SK-N-SH (cell line): ENCODE data around the gene NOLC1. TPM values are rescaled to one million over a fixed set of nuclear protein-coding genes. Genes with fewer than 3 reads are reported as not detected.

Experiments used
- CTCF ChIA-PET: fragments of 300-600, 350-600 bp; formaldehyde crosslinking; extraction: SDS; loops from one replicate; lab custom pipeline; 2021; lab: Yijun Ruan, JAX
- POLR2A ChIA-PET: fragments of 350-600 bp; sonication (Branson Sonifier 250); formaldehyde crosslinking; extraction: SDS; loops from one replicate; lab custom pipeline; 2020; ENCODE audit warnings: antibody characterized with exemption, inconsistent platforms; lab: Yijun Ruan, JAX
- DNase-seq: peaks from one replicate; pipeline ENCODE4 v3.0.0; 2012
- H2AFZ ChIP-seq: fragments of 200-600 bp; sonication (generic); 2 replicates; pipeline ENCODE4 v1.8.1; 2016; ENCODE audit warnings: antibody characterized with exemption, mild to moderate bottlenecking, low read depth
- H3F3A ChIP-seq: fragments of 200-600 bp; sonication (generic); replicated peaks from 2 replicates; pipeline ENCODE3; 2016; ENCODE audit warnings: antibody characterized with exemption, mild to moderate bottlenecking; ENCODE audit not compliant: insufficient read depth
- H3K27ac ChIP-seq, 2 experiments: fragments of 200-500 bp in 1 of 2; fragments of 200-600 bp in 1 of 2; sonication (Bioruptor generic) in 1 of 2; sonication (generic), shearing (Covaris generic) in 1 of 2; 2 replicates each; pipeline versions ENCODE4 v1.5.1 to v1.6.1; 2014 to 2016; ENCODE audit warnings: low read depth in 2 of 2, inconsistent platforms in 1 of 2, low read length in 1 of 2, mild to moderate bottlenecking in 1 of 2, mixed read lengths in 1 of 2
- H3K27me3 ChIP-seq: fragments of 200-600 bp; sonication (generic), shearing (Covaris generic); 2 replicates; pipeline ENCODE4 v1.6.1; 2016; ENCODE audit warnings: mixed run types; ENCODE audit not compliant: insufficient read depth
- H3K36me3 ChIP-seq, 2 experiments: fragments of 200-500 bp in 1 of 2; fragments of 200-600 bp in 1 of 2; sonication (Bioruptor generic) in 1 of 2; sonication (generic) in 1 of 2; replicated peaks in 1 of 2; 2 replicates each; pipeline versions ENCODE3 to v1.5.1; 2014 to 2016; ENCODE audit warnings: low read length in 1 of 2, mild to moderate bottlenecking in 1 of 2; ENCODE audit not compliant: insufficient read depth in 2 of 2, control insufficient read depth in 1 of 2
- H3K4me1 ChIP-seq, 2 experiments: fragments of 200-500 bp in 1 of 2; fragments of 200-600 bp in 1 of 2; sonication (Bioruptor generic) in 1 of 2; sonication (generic), shearing (Covaris generic) in 1 of 2; 2 replicates each; pipeline versions ENCODE4 v1.5.1 to v1.6.1; 2014 to 2016; ENCODE audit warnings: low read depth in 1 of 2, low read length in 1 of 2, mixed run types in 1 of 2; ENCODE audit not compliant: insufficient read depth in 2 of 2, control insufficient read depth in 1 of 2
- H3K4me2 ChIP-seq: fragments of 200-600 bp; sonication (generic), shearing (Covaris generic); 2 replicates; pipeline ENCODE4 v1.6.1; 2017; ENCODE audit warnings: mixed run types
- H3K4me3 ChIP-seq, 2 experiments: fragments of 200-500 bp in 1 of 2; fragments of 200-600 bp in 1 of 2; sonication (Bioruptor generic) in 1 of 2; sonication (generic), shearing (Covaris generic) in 1 of 2; 2 replicates each; pipeline versions ENCODE4 v1.5.1 to v1.8.1; 2014 to 2016; ENCODE audit warnings: low read depth in 2 of 2, inconsistent platforms in 1 of 2, low read length in 1 of 2, mild to moderate bottlenecking in 1 of 2, mixed read lengths in 1 of 2, moderate library complexity in 1 of 2
- H3K79me2 ChIP-seq: fragments of 200-600 bp; sonication (generic); 2 replicates; pipeline ENCODE4 v1.8.1; 2017; ENCODE audit warnings: mild to moderate bottlenecking; ENCODE audit not compliant: insufficient read depth
- H3K9ac ChIP-seq: fragments of 200-600 bp; sonication (generic); 2 replicates; pipeline ENCODE4 v1.6.1; 2017; ENCODE audit warnings: mixed run types
- H3K9me2 ChIP-seq: fragments of 200-600 bp; sonication (generic); 2 replicates; pipeline ENCODE4 v1.6.1; 2017; ENCODE audit warnings: mixed run types
- H3K9me3 ChIP-seq: fragments of 200-600 bp; sonication (generic); 2 replicates; pipeline ENCODE4 v1.6.1; 2017; ENCODE audit warnings: mixed run types, mild to moderate bottlenecking, moderate library complexity
- H4K20me1 ChIP-seq: fragments of 200-600 bp; sonication (generic); 2 replicates; pipeline ENCODE4 v1.6.1; 2017; ENCODE audit warnings: mild to moderate bottlenecking, mixed run types; ENCODE audit not compliant: insufficient read depth
- GATA2 ChIP-seq: sonication (generic); formaldehyde crosslinking; IDR thresholded peaks from 2 replicates; pipeline ENCODE4 v1.5.0; 2020; ENCODE audit warnings: mild to moderate bottlenecking, missing genetic modification reagents
- MXI1 ChIP-seq: IDR thresholded peaks from 2 replicates; pipeline ENCODE4 v1.6.1; 2012; ENCODE audit warnings: mild to moderate bottlenecking, low read depth, low read length, improper control_type of control experiment
- NFIC ChIP-seq: IDR thresholded peaks from 2 replicates; pipeline ENCODE4 v1.4.0; 2012; ENCODE audit warnings: borderline replicate concordance
- POLR2AphosphoS5 ChIP-seq: IDR thresholded peaks from 2 replicates; pipeline ENCODE4 v1.6.1; 2012; ENCODE audit warnings: low read depth, low read length
- TAF1 ChIP-seq: IDR thresholded peaks from 2 replicates; pipeline ENCODE4 v1.6.1; 2012; ENCODE audit warnings: low read depth, mild to moderate bottlenecking, low read length, moderate library complexity, borderline replicate concordance
- WGBS: methylation state at CpG from one replicate; pipeline ENCODE4 v1.1.6; 2017; ENCODE audit warnings: low lambda C conversion rate; 5-methylcytosine and 5-hydroxymethylcytosine counted together
- polyA plus RNA-seq, 3 experiments: library from polyadenylated mRNA; depleted of rRNA; stranded (reverse); fragments of >200 nt; gene quantifications; 2 replicates each; pipeline ENCODE4 v1.2.3, GENCODE V29; 2012
- TF ChIP-seq, protein P1 (sequence below): fragments of 150-350 bp; IDR thresholded peaks from 2 replicates; pipeline ENCODE4 v1.6.1; 2017; ENCODE audit warnings: antibody characterized with exemption, low read length, low read depth, borderline replicate concordance
- TF ChIP-seq, protein P2 (sequence below): IDR thresholded peaks from 2 replicates; pipeline ENCODE4 v1.4.0; 2012; ENCODE audit warnings: low read depth, borderline replicate concordance
- TF ChIP-seq, protein P3 (sequence below): fragments of 200-600 bp; sonication (generic); IDR thresholded peaks from 2 replicates; pipeline ENCODE4 v1.6.1; 2017; ENCODE audit warnings: antibody characterized with exemption, mild to moderate bottlenecking, moderate library complexity

The NOLC1 gene
- polyA plus RNA-seq, 1 of the 3 experiments (the other 2 are of a cell fraction): 71.8 TPM

DNA sequence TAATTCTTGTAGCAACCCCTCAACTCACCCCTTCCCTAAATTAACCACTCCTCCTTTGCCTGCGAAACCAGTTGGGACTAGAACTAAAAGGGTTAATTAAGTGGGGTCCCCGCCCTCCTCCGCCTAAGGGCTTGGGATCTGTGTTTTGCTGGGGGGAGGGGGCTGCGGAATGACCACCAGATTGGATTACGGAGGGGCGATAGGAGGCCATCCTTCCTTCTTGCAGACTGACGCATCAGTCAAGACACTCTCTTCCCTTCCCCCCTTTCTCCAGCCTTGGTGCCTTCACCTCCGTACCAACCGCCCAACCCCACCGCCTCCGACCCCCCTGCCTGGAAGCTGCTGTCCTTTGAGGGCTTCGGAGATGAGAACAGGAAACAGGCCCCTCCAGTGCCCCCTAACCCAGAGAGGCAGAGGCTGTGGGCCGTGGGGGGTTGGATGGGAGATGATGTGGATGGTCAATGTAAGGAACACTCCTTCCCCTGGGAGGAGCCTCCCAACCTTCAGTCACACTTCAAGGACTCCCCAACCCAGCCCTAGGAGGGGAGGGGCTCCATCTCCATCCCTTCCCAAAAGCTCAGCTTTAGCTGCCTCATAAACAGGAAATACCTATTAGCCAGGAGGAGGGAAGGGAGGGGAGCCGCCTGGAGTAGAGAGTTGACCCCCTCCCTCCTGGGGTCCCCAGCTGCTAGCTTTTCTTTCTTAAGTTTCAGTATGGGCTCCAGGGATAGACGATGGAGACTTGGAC lies 31.0 kb upstream of the NOLC1 start (continued):
- TF ChIP-seq, protein P1, sequence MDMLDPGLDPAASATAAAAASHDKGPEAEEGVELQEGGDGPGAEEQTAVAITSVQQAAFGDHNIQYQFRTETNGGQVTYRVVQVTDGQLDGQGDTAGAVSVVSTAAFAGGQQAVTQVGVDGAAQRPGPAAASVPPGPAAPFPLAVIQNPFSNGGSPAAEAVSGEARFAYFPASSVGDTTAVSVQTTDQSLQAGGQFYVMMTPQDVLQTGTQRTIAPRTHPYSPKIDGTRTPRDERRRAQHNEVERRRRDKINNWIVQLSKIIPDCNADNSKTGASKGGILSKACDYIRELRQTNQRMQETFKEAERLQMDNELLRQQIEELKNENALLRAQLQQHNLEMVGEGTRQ: no peak
- TF ChIP-seq POLR2AphosphoS5: peak; percentile 49; the same call in 1 of the 2 replicates
- TF ChIP-seq, protein P2, sequence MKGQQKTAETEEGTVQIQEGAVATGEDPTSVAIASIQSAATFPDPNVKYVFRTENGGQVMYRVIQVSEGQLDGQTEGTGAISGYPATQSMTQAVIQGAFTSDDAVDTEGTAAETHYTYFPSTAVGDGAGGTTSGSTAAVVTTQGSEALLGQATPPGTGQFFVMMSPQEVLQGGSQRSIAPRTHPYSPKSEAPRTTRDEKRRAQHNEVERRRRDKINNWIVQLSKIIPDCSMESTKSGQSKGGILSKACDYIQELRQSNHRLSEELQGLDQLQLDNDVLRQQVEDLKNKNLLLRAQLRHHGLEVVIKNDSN: no peak
- TF ChIP-seq TAF1: peak; percentile 36; the same call in 1 of the 2 replicates
- no peak for TF ChIP-seq NFIC
- TF ChIP-seq GATA2 (CRISPR knock-in tag): no peak

DNA sequence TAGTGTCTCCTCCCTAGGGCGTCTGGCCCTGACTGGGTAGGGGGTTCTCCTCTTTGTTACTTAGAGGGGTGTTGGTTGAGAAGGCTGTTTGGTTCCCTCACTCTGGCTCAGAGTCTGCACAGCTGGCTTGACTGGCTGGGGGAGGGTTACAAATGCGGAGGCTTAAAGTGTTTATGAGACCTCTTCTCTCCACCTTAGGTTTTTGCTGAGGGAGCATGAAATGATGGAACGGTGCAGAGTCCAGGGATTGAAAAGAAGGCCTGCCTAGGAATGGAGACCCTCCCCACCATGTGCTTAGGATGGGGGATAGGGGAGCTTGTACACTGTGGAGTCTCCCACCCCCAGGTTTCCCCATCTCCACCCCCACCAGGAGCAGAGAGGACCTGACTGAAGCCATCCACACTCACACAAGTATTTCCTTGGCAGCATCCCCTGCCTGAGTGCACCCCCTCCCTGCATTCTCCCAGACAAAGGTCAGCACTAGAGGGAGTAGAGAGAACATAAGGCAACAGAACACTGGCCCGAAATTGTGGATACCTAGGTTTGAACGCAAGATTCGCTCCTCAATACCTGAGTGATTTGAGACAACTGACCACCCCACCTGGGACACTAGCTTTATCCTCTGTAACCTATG lies 30.3 kb upstream of the NOLC1 start:
- Histone ChIP-seq H3K9me3 (no peaks in the 10 kb centered on the region), H2AFZ (0 out of 2 replicates have a peak overlapping the region, but pooled peaks have one; percentile 75), H3K4me3 (peak overlapping the region; percentile 84 to 86; a peak in 3 of 4 replicates), H3K9me2 (no peaks in the 10 kb centered on the region), H3K9ac (no peak overlapping the region; the same call in 1 of the 2 replicates), H3K79me2 (peaks cover 36% of the 10 kb centered on the region), H3K27me3 (no peaks in the 10 kb centered on the region), H3F3A (peaks cover 15% of the 10 kb centered on the region), H4K20me1 (no peaks in the 10 kb centered on the region), H3K36me3 (no peaks in the 10 kb centered on the region), H3K27ac (peak overlapping the region; percentile 86 to 99), H3K4me1 (peaks cover 27 to 40% of the 10 kb centered on the region in 2 experiments; a peak in 3 of 4 replicates), H3K4me2 (peak overlapping the region; percentile 94)
- no peak for TF ChIP-seq MXI1
- TF ChIP-seq, protein P3, sequence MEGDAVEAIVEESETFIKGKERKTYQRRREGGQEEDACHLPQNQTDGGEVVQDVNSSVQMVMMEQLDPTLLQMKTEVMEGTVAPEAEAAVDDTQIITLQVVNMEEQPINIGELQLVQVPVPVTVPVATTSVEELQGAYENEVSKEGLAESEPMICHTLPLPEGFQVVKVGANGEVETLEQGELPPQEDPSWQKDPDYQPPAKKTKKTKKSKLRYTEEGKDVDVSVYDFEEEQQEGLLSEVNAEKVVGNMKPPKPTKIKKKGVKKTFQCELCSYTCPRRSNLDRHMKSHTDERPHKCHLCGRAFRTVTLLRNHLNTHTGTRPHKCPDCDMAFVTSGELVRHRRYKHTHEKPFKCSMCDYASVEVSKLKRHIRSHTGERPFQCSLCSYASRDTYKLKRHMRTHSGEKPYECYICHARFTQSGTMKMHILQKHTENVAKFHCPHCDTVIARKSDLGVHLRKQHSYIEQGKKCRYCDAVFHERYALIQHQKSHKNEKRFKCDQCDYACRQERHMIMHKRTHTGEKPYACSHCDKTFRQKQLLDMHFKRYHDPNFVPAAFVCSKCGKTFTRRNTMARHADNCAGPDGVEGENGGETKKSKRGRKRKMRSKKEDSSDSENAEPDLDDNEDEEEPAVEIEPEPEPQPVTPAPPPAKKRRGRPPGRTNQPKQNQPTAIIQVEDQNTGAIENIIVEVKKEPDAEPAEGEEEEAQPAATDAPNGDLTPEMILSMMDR: peak; percentile 28
- WGBS: 97% methylated on average over 6 of the region's 6 CpGs
- POLR2A ChIA-PET: no interaction called here
- CTCF ChIA-PET: interaction anchor here (1.1 to 3.6 kb wide), 2 partner anchors 10 to 65 kb away, joined by 3 to 39 read pairs; partner anchors contain the start of gene PPRC1
- DNase-seq: peak; percentile 50
